ENCODE data around the gene STAP1. TPM values are rescaled to one million over a fixed set of nuclear protein-coding genes. Genes with fewer than 3 reads are reported as not detected.
"Not testable (repeated sequence)": the region's sequence is repeated elsewhere in the genome, so short reads cannot be mapped to it uniquely, and the experiment has no call there.

Gene STAP1
- total RNA-seq, 1 donor from 2014 or later, result not detected

DNA sequence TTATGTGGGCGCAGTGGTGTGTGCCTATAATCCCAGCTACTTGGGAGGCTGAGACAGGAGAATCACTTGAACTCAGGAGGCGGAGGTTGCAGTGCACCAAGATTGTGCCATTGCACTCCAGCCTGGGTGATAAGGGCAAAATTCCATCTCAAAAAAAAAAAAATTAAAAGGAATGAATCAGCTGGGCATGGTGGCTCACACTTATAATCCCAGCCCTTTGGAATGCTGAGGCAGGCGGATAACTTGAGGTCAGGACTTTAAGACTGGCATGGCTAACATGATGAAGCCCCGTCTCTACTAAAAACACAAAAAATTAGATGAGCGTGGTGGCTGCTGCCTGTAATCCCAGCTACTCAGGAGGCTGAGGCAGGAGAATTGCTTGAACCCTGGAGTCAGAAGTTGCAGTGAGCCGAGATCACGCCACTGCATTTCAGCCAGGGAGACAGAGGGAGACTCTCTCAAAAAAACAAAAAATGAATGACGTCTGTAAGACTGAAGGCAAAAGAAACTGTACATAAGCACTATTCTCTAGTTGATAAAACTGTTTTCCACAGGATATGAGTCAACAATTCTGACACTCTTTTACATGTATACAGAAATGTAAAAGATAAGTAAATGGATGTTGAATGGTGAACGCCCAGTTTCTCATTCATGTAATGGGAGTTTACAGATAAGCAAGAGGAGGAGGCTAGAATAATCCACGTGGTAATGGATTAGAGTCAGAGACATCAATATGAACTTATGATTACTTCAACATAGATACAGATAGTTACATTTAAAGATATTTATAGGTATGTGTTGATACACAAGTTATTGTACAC lies 35.5 kb upstream of the STAP1 start:
- DNase-seq, result no peak
- Mint-ChIP-seq H3K36me3 (ENCODE audit: unreplicated experiment) (no peaks in the 10 kb centered on the region), H3K27ac (ENCODE audit: unreplicated experiment) (no peak overlapping the region), H3K9me3 (ENCODE audit: unreplicated experiment) (peaks cover 3% of the 10 kb centered on the region), H3K4me3 (ENCODE audit: unreplicated experiment) (no peak overlapping the region), H3K27me3 (ENCODE audit: unreplicated experiment) (no peaks in the 10 kb centered on the region), H3K4me1 (ENCODE audit: low read depth, unreplicated experiment) (peaks cover 16% of the 10 kb centered on the region)
- TF ChIP-seq, protein P1, sequence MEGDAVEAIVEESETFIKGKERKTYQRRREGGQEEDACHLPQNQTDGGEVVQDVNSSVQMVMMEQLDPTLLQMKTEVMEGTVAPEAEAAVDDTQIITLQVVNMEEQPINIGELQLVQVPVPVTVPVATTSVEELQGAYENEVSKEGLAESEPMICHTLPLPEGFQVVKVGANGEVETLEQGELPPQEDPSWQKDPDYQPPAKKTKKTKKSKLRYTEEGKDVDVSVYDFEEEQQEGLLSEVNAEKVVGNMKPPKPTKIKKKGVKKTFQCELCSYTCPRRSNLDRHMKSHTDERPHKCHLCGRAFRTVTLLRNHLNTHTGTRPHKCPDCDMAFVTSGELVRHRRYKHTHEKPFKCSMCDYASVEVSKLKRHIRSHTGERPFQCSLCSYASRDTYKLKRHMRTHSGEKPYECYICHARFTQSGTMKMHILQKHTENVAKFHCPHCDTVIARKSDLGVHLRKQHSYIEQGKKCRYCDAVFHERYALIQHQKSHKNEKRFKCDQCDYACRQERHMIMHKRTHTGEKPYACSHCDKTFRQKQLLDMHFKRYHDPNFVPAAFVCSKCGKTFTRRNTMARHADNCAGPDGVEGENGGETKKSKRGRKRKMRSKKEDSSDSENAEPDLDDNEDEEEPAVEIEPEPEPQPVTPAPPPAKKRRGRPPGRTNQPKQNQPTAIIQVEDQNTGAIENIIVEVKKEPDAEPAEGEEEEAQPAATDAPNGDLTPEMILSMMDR (IDR thresholded peaks at IDR 0.05; ENCODE audit: partially characterized antibody, unreplicated experiment), result no peak

- H3K4me3 Mint-ChIP-seq (ENCODE audit: unreplicated experiment); H3K27me3 Mint-ChIP-seq (ENCODE audit: unreplicated experiment); H3K27ac Mint-ChIP-seq (ENCODE audit: unreplicated experiment); DNase-seq; H3K9me3 Mint-ChIP-seq (ENCODE audit: unreplicated experiment); H3K36me3 Mint-ChIP-seq (ENCODE audit: unreplicated experiment): not testable (repeated sequence)
- H3K4me1 Mint-ChIP-seq (ENCODE audit: low read depth, unreplicated experiment), result peaks cover 16% of the 10 kb centered on the region
Observed at GRCh38 chr4:67524140-67524539, 34.4 kb upstream of the STAP1 start.

DNA sequence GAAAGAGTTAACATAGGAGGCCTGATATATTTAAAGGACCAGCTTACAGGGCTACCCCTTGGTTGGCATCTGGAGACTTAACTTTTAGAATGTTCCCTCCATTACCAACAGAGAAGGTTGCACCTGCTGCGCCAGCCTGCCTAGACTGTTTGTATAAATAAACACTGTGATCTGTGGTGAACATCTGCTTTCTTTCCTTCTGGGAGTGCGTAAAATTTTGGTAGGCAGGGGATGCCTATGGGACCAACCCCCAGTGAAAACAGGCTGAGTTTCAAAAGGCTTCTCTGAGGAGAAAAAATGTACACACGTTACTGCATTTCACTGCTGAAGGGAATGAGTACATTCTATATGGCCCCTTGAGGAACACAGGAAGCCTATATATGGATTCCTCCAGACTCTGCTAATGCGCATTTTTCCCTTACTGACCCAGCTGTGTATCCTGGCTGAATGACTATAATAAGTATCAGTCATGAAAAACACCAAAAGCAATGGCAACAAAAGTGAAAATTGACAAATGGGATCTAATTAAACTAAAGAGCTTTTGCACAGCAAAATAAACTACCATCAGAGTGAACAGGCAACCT lies 27.1 kb upstream of the STAP1 start:
- no peak overlapping the region for H3K27ac Mint-ChIP-seq (ENCODE audit: unreplicated experiment)
- H3K4me3 Mint-ChIP-seq (ENCODE audit: unreplicated experiment), result no peak overlapping the region
- TF ChIP-seq, protein P1 (IDR thresholded peaks at IDR 0.05; ENCODE audit: partially characterized antibody, unreplicated experiment), result no peak
- no peaks in the 10 kb centered on the region for H3K9me3 Mint-ChIP-seq (ENCODE audit: unreplicated experiment)
- peaks cover 12% of the 10 kb centered on the region for H3K4me1 Mint-ChIP-seq (ENCODE audit: low read depth, unreplicated experiment)
- peaks cover 9% of the 10 kb centered on the region for H3K36me3 Mint-ChIP-seq (ENCODE audit: unreplicated experiment)
- DNase-seq, result no peak
- no peaks in the 10 kb centered on the region for H3K27me3 Mint-ChIP-seq (ENCODE audit: unreplicated experiment)

DNA sequence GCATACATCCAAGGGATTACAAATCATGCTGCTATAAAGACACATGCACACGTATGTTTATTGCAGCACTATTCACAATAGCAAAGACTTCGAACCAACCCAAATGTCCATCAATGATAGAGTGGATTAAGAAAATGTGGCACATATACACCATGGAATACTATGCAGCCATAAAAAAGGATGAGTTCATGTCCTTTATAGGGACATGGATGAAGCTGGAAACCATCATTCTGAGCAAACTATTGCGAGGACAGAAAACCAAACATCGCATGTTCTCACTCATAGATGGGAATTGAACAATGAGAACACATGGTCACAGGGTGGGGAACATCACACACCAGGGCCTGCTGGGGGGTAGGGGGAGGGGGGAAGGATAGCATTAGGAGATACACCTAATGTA lies 26.1 kb upstream of the STAP1 start:
- not testable (repeated sequence) for H3K9me3 Mint-ChIP-seq (ENCODE audit: unreplicated experiment); H3K36me3 Mint-ChIP-seq (ENCODE audit: unreplicated experiment); H3K4me1 Mint-ChIP-seq (ENCODE audit: low read depth, unreplicated experiment); H3K27me3 Mint-ChIP-seq (ENCODE audit: unreplicated experiment); H3K27ac Mint-ChIP-seq (ENCODE audit: unreplicated experiment); H3K4me3 Mint-ChIP-seq (ENCODE audit: unreplicated experiment); DNase-seq

GRCh38 chr4:67533112-67533511 lies 25.4 kb upstream of the STAP1 start:
- H3K4me1 Mint-ChIP-seq (ENCODE audit: low read depth, unreplicated experiment), result peaks cover 5% of the 10 kb centered on the region
- H3K4me3 Mint-ChIP-seq (ENCODE audit: unreplicated experiment), result no peak overlapping the region
- no peak overlapping the region for H3K27ac Mint-ChIP-seq (ENCODE audit: unreplicated experiment)
- no peaks in the 10 kb centered on the region for H3K27me3 Mint-ChIP-seq (ENCODE audit: unreplicated experiment)
- DNase-seq, result no peak
- H3K9me3 Mint-ChIP-seq (ENCODE audit: unreplicated experiment), result no peaks in the 10 kb centered on the region
- TF ChIP-seq, protein P1 (IDR thresholded peaks at IDR 0.05; ENCODE audit: partially characterized antibody, unreplicated experiment), result no peak
- H3K36me3 Mint-ChIP-seq (ENCODE audit: unreplicated experiment), result peaks cover 9% of the 10 kb centered on the region

- Mint-ChIP-seq H3K27me3 (ENCODE audit: unreplicated experiment) (peaks cover 2% of the 10 kb centered on the region), H3K4me3 (ENCODE audit: unreplicated experiment) (no peak overlapping the region), H3K36me3 (ENCODE audit: unreplicated experiment) (peaks cover 9% of the 10 kb centered on the region), H3K27ac (ENCODE audit: unreplicated experiment) (no peak overlapping the region), H3K9me3 (ENCODE audit: unreplicated experiment) (no peaks in the 10 kb centered on the region), H3K4me1 (ENCODE audit: low read depth, unreplicated experiment) (peaks cover 5% of the 10 kb centered on the region)
- TF ChIP-seq, protein P1 (IDR thresholded peaks at IDR 0.05; ENCODE audit: partially characterized antibody, unreplicated experiment), result no peak
- no peak for DNase-seq
Observed at GRCh38 chr4:67535280-67535840, 23.2 kb upstream of the STAP1 start.
